ENCODE results near the gene LTB4R2. TPM values are rescaled to one million over a fixed set of nuclear protein-coding genes. Genes with fewer than 3 reads are reported as not detected.
"Not testable (repeated sequence)": the region's sequence is repeated elsewhere in the genome, so short reads cannot be mapped to it uniquely, and the experiment has no call there.

LTB4R2 gene
- total RNA-seq, 4 donors from 2014 or later, result 88.1 to 173 (median 147) TPM

- 32 to 39% methylated on average over 4 of the region's 4 CpGs for WGBS, 2 donors
- no peak for TF ChIP-seq CTCF (IDR thresholded peaks at IDR 0.05)
- TF ChIP-seq POLR2A (IDR thresholded peaks at IDR 0.05), result no peak
- no peak for DNase-seq (ENCODE audit: low spot score in 2 of 2)
- H3K4me3 ChIP-seq (ENCODE audit: low read depth, poor library complexity, severe bottlenecking), result no peak overlapping the region
- intact Hi-C loops (cut with DNase I; ENCODE audit: low total_unique reads), result no loop called here
These were observed 41.6 kb downstream of the LTB4R2 start for GRCh38 chr14:24351517-24351916.

GRCh38 chr14:24353559-24354481 lies 43.9 kb downstream of the LTB4R2 start:
- no peak for DNase-seq (ENCODE audit: low spot score in 2 of 2)
- no peak for TF ChIP-seq POLR2A (IDR thresholded peaks at IDR 0.05)
- TF ChIP-seq CTCF (IDR thresholded peaks at IDR 0.05), result no peak
- intact Hi-C loops (cut with DNase I; ENCODE audit: low total_unique reads), result no loop called here
- H3K4me3 ChIP-seq (ENCODE audit: low read depth, poor library complexity, severe bottlenecking), result no peak overlapping the region
- WGBS, 2 donors, result 77 to 78% methylated on average over 5 of the region's 5 CpGs

- DNase-seq (ENCODE audit: low spot score in 2 of 2); intact Hi-C loops (cut with DNase I; ENCODE audit: low total_unique reads); H3K4me3 ChIP-seq (ENCODE audit: low read depth, poor library complexity, severe bottlenecking): not testable (repeated sequence)
- 77 to 81% methylated on average over 3 of the region's 3 CpGs for WGBS, 2 donors
These were observed 44.5 kb downstream of the LTB4R2 start for GRCh38 chr14:24354482-24354825.

- DNase-seq (ENCODE audit: low spot score in 2 of 2), result no peak
- intact Hi-C loops (cut with DNase I; ENCODE audit: low total_unique reads), result no loop called here
- no peak overlapping the region for H3K4me3 ChIP-seq (ENCODE audit: low read depth, poor library complexity, severe bottlenecking)
- WGBS, 2 donors, result 89 to 90% methylated on average over 7 of the region's 7 CpGs
- no peak for TF ChIP-seq POLR2A (IDR thresholded peaks at IDR 0.05)
- no peak for TF ChIP-seq CTCF (IDR thresholded peaks at IDR 0.05)
These were observed 45.1 kb downstream of the LTB4R2 start for GRCh38 chr14:24355009-24355408.

GRCh38 chr14:24356208-24356607 lies 46.3 kb downstream of the LTB4R2 start:
- WGBS, 2 donors, result 90 to 100% methylated on average over 4 of the region's 4 CpGs
- DNase-seq (ENCODE audit: low spot score in 2 of 2), result no peak
- TF ChIP-seq POLR2A (IDR thresholded peaks at IDR 0.05) (no peak), CTCF (IDR thresholded peaks at IDR 0.05) (no peak)
- intact Hi-C loops (cut with DNase I; ENCODE audit: low total_unique reads), result no loop called here
- no peak overlapping the region for H3K4me3 ChIP-seq (ENCODE audit: low read depth, poor library complexity, severe bottlenecking)

GRCh38 chr14:24360281-24360680 lies 50.3 kb downstream of the LTB4R2 start:
- no peak for TF ChIP-seq CTCF (IDR thresholded peaks at IDR 0.05)
- no peak for TF ChIP-seq POLR2A (IDR thresholded peaks at IDR 0.05)
- WGBS, 2 donors, result 91 to 92% methylated on average over 3 of the region's 3 CpGs
- intact Hi-C loops (cut with DNase I; ENCODE audit: low total_unique reads), result no loop called here

More at GRCh38 chr14:24360281-24360680, 50.3 kb downstream of the LTB4R2 start:
- H3K4me3 ChIP-seq (ENCODE audit: low read depth, poor library complexity, severe bottlenecking), result no peak overlapping the region
- DNase-seq (ENCODE audit: low spot score in 2 of 2), result no peak

Measured in lower leg skin (tissue), 4 donors.